Esophagus squamous epithelium (tissue), 4 donors: Measurements from ENCODE around the gene RBM5.

Experiments used
- POLR2A ChIP-seq, 4 donors: fragments of 450-650 bp; IDR thresholded peaks; one replicate each; pipeline ENCODE4 v1.6.1; 2017; ENCODE audit warnings: antibody characterized with exemption in 4 of 4, mild to moderate bottlenecking in 4 of 4, moderate library complexity in 3 of 4
- TF ChIP-seq, protein P1 (sequence below), 6 experiments: fragments of 450-650 bp in 4 of 6; fragments of 200-600 bp in 2 of 6; sonication (generic) in 2 of 6; IDR thresholded peaks; one replicate each; pipeline ENCODE4 v1.5.1; 2016 to 2019; ENCODE audit warnings: antibody characterized with exemption in 6 of 6, mild to moderate bottlenecking in 4 of 6, moderate library complexity in 4 of 6

DNA sequence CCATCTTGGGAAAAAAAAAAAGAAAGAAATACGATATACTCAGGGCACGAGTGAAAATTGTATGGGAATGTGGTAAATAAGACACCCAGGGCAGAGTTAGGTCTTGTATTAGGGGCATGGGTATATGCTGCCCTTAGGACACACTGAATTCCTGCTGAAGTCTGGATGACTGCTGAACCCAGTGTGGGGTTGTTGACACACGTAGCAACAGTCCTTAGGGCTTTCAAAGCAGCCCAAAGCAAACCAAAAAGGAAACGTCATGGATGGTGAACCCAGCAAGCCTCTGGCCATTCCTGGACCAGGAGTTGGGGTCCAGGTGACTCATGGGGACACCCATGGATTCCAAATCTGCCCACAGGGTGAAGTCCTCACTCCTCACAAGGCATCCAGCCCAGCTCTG, 39.3 kb downstream of the RBM5 start:
- TF ChIP-seq POLR2A (IDR thresholded peaks at IDR 0.05) = no peak
- TF ChIP-seq, protein P1, sequence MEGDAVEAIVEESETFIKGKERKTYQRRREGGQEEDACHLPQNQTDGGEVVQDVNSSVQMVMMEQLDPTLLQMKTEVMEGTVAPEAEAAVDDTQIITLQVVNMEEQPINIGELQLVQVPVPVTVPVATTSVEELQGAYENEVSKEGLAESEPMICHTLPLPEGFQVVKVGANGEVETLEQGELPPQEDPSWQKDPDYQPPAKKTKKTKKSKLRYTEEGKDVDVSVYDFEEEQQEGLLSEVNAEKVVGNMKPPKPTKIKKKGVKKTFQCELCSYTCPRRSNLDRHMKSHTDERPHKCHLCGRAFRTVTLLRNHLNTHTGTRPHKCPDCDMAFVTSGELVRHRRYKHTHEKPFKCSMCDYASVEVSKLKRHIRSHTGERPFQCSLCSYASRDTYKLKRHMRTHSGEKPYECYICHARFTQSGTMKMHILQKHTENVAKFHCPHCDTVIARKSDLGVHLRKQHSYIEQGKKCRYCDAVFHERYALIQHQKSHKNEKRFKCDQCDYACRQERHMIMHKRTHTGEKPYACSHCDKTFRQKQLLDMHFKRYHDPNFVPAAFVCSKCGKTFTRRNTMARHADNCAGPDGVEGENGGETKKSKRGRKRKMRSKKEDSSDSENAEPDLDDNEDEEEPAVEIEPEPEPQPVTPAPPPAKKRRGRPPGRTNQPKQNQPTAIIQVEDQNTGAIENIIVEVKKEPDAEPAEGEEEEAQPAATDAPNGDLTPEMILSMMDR (IDR thresholded peaks at IDR 0.05) = no peak
